Endodermal cell (in vitro differentiated cells): ENCODE measurements around the gene OPRL1. TPM values are rescaled to one million over a fixed set of nuclear protein-coding genes. Genes with fewer than 3 reads are reported as not detected.

Experiments used
- DNase-seq: peaks from one replicate; pipeline ENCODE4 v3.0.0-alpha.2; 2017
- H3K27ac ChIP-seq: 2 replicates; pipeline ENCODE4 v1.5.1; 2013; ENCODE audit warnings: mild to moderate bottlenecking, low read depth, low read length, moderate library complexity
- H3K27me3 ChIP-seq: 2 replicates; pipeline ENCODE4 v1.6.1; 2013; ENCODE audit warnings: mild to moderate bottlenecking, low read length, moderate library complexity; ENCODE audit not compliant: insufficient read depth, control insufficient read depth, poor library complexity, severe bottlenecking
- H3K36me3 ChIP-seq: 2 replicates; pipeline ENCODE4 v1.7.0; 2013; ENCODE audit warnings: mild to moderate bottlenecking, low read length, moderate library complexity; ENCODE audit not compliant: control insufficient read depth, insufficient read depth
- H3K4me1 ChIP-seq: one replicate; pipeline ENCODE4 v1.7.0; 2013; ENCODE audit warnings: low read length; ENCODE audit not compliant: control insufficient read depth, insufficient read depth
- H3K4me3 ChIP-seq: 2 replicates; pipeline ENCODE4 v1.5.1; 2013; ENCODE audit warnings: mild to moderate bottlenecking, low read length, moderate library complexity
- H3K9ac ChIP-seq: 2 replicates; pipeline ENCODE4 v1.6.1; 2013; ENCODE audit warnings: mild to moderate bottlenecking, low read length, moderate library complexity; ENCODE audit not compliant: poor library complexity, severe bottlenecking; ENCODE audit errors: extremely low read depth
- H3K9me3 ChIP-seq: 2 replicates; pipeline ENCODE4 v1.6.1; 2013; ENCODE audit warnings: mild to moderate bottlenecking, low read length, moderate library complexity; ENCODE audit not compliant: control insufficient read depth
- H3K27ac Mint-ChIP-seq: 2 replicates; pipeline ENCODE4 v1.8.0; 2020; ENCODE audit warnings: mixed read lengths
- H3K27me3 Mint-ChIP-seq: 2 replicates; pipeline ENCODE4 v1.8.0; 2021; ENCODE audit warnings: mild to moderate bottlenecking, mixed read lengths; ENCODE audit not compliant: insufficient read depth
- H3K36me3 Mint-ChIP-seq: 2 replicates; pipeline ENCODE4 v1.8.0; 2020; ENCODE audit warnings: low read depth, mixed read lengths
- H3K4me1 Mint-ChIP-seq: 2 replicates; pipeline ENCODE4 v1.8.0; 2020; ENCODE audit warnings: mixed read lengths
- H3K4me3 Mint-ChIP-seq: 2 replicates; pipeline ENCODE4 v1.8.0; 2020; ENCODE audit warnings: mild to moderate bottlenecking, moderate library complexity, mixed read lengths
- H3K9me3 Mint-ChIP-seq: 2 replicates; pipeline ENCODE4 v1.8.0; 2020; ENCODE audit warnings: mild to moderate bottlenecking, mixed read lengths
- CTCF ChIP-seq: fragments of 200-600 bp; sonication (generic); conservative IDR thresholded peaks from 2 replicates; pipeline ENCODE4 v1.5.0; 2021; ENCODE audit warnings: antibody characterized with exemption, mild to moderate bottlenecking
- WGBS, 2 experiments: methylation state at CpG; one replicate each; pipeline versions ENCODE4 v1.1.5 to v1.1.7; 2013; ENCODE audit warnings: missing lambda C conversion rate in 2 of 2, mixed read lengths in 1 of 2; ENCODE audit not compliant: insufficient coverage in 1 of 2, insufficient read length in 1 of 2; 5-methylcytosine and 5-hydroxymethylcytosine counted together
- total RNA-seq, 2 donors: library from RNA; stranded (reverse); fragmentation: NEBNext Ultra II Directional in 1 of 2; extraction: Animal tissue kit (Norgen Biotek cat#: 25700) in 1 of 2; gene quantifications; 2 replicates in 1 of 2; 3 replicates in 1 of 2; pipeline ENCODE4 v1.2.1, GENCODE V29; 2021

OPRL1 gene
- total RNA-seq, 2 donors from 2014 or later: 4.1 to 5.5 TPM

DNA sequence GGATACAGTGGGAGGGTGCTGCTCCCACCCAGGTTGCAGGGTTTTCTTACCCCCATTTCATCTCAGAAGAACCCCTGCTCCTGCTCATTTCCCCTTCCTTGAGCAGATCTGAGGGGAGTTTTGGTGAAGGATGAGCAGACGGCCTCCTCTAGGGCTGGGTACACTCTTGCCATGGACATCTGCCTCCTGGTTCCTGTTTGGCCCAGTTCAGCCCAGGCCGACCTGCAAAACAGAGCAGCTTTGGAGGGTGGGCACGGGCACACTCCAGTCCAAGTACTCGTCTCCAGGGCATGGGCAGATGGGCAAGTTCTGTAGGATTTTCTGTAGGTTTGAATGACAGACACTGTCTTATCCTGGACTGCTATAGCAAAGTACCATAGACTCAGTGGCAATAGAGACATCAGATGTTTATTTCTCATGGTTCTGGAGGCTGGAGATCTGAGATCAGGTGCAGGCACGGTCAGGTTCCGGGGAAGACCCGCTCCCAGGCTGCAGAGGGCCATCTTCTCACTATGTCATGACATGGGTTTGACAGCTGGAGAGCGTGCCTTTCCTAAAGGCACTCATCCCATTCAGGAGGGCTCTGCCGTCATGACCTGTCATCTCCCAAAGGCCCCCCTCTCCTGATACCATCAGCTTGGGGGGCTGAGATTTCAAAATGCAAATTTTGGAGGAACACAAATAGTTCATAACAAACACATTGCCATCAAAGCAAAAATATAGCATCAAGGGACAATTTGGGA is 21.2 kb downstream of the OPRL1 start:
- Histone ChIP-seq H3K9ac (no peak overlapping the region), H3K27ac (no peak overlapping the region), H3K4me1 (no peaks in the 10 kb centered on the region), H3K36me3 (no peaks in the 10 kb centered on the region), H3K4me3 (no peak overlapping the region), H3K9me3 (no peaks in the 10 kb centered on the region), H3K27me3 (peaks cover 33% of the 10 kb centered on the region)
- H3K27ac Mint-ChIP-seq: no peak overlapping the region
- no peak for TF ChIP-seq CTCF
- H3K27me3 Mint-ChIP-seq: peaks cover 28% of the 10 kb centered on the region
- WGBS, 2 experiments: 88 to 93% methylated on average over 5 to 9 of the region's 9 CpGs
- H3K36me3 Mint-ChIP-seq: peaks cover 7% of the 10 kb centered on the region
- peaks cover 2% of the 10 kb centered on the region for H3K9me3 Mint-ChIP-seq
- DNase-seq: no peak
- H3K4me1 Mint-ChIP-seq: no peaks in the 10 kb centered on the region
- no peak overlapping the region for H3K4me3 Mint-ChIP-seq

DNA sequence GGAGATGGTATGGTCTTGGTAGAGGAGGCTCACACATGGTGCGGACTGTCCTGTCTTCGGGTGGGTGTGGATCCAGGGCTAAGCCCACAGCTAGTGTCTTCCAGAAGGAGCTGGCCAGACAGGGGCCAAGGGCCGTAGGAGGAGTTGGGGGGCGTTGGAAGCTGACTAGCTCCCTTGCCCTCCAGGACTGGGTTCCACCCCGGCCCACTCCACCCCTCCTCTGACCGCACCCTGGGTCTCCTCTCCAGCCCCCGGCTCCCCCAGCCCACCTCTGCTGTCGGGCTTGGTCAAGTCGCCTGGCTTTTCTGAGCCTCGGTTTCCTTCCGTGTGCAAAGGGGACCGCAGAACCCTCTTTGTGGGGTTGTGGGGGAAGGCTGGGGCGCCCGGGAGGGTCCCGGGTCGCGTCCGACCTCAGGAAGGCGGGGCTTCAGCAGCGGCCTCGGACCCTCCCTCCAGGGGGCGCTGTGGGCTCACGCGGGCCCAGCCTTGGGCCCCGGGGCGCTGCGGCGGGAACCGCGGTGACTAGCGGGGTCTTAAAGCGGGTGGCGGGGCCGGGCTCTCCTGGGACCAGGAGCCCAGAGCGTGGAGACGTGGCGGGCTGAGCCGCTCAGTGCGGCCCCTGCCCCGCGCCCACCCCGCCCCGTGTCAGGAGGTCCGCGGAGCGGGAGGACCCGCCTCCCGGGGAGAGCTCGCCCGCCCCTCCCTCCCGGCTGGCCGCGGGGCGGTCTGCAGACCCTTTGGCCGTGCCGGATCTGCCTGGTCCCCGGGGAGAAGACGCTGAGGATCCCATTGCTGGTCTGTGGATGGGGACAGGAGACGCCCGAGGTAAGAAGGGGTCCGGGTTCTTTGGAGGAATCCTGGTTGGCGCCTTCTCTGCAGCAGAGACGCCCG is 22.1 kb downstream of the OPRL1 start:
- Mint-ChIP-seq H3K4me1 (no peaks in the 10 kb centered on the region), H3K27ac (no peak overlapping the region), H3K9me3 (no peaks in the 10 kb centered on the region), H3K4me3 (peak overlapping the region; percentile 63), H3K36me3 (no peaks in the 10 kb centered on the region), H3K27me3 (peaks cover 28% of the 10 kb centered on the region)
- WGBS, 2 experiments: 13 to 16% methylated on average over 14 to 64 of the region's 64 CpGs
- H3K27me3 ChIP-seq: peaks cover 33% of the 10 kb centered on the region
- H3K27ac ChIP-seq: no peak overlapping the region
- H3K9me3 ChIP-seq: no peaks in the 10 kb centered on the region
- no peaks in the 10 kb centered on the region for H3K4me1 ChIP-seq
- H3K4me3 ChIP-seq: peak overlapping the region; percentile 77
- peak; percentile 92 for DNase-seq
- H3K9ac ChIP-seq: peak overlapping the region; percentile 20
- H3K36me3 ChIP-seq: no peaks in the 10 kb centered on the region
- peak; percentile 98 for TF ChIP-seq CTCF

DNA sequence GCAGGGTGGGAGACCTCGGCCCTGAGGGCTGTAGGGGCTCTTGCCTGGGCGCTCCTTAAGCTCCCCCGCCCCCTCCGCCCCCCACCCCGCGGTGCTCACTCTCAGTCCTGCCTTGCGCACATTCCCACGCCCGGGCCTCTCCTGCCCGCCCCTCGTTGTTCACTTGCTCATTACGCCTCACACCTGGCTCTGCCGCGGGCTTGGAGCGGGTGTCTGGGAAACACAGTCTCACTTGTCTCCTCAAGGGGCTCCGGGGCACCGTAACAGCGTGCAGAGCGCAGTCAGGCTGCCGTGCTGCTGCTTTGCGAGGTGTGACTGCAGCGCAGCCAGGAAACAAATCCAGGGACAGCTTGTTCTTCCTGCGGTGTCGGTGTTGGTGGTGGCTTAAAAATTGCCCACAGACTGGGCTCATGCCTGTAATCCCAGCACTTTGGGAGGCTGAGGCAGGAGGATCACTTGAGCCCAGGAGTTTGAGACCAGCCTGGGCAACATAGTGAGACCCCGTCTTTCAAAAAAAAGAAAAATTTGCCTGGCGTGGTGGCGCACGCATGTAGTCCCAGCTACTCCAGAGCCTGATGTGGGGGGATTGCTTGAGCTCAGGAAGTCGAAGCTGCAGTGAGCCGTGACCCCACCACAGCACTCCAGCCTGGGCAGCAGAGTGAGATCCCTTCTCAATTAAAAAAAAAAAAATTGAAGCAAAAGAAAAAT is 22.9 kb downstream of the OPRL1 start:
- H3K9me3 Mint-ChIP-seq: no peaks in the 10 kb centered on the region
- Histone ChIP-seq H3K9me3 (no peaks in the 10 kb centered on the region), H3K36me3 (no peaks in the 10 kb centered on the region), H3K27ac (no peak overlapping the region), H3K4me3 (peak overlapping the region; percentile 77), H3K27me3 (peaks cover 33% of the 10 kb centered on the region), H3K4me1 (no peaks in the 10 kb centered on the region), H3K9ac (peak overlapping the region; percentile 20)
- no peak overlapping the region for H3K27ac Mint-ChIP-seq
- no peaks in the 10 kb centered on the region for H3K36me3 Mint-ChIP-seq
- no peaks in the 10 kb centered on the region for H3K4me1 Mint-ChIP-seq
- no peak for TF ChIP-seq CTCF
- peak overlapping the region; percentile 63 for H3K4me3 Mint-ChIP-seq
- peaks cover 28% of the 10 kb centered on the region for H3K27me3 Mint-ChIP-seq
- 40 to 45% methylated on average over 18 to 27 of the region's 30 CpGs for WGBS, 2 experiments
- peak; percentile 84 for DNase-seq
